KMS-11 (cell line): ENCODE data around the gene AHRR.

Experiments
- H2AFZ ChIP-seq: fragments of 200-600 bp; sonication (generic); 2 replicates; pipeline ENCODE4 v1.6.1; 2016; ENCODE audit warnings: antibody characterized with exemption, mixed run types, low read depth
- H3K27ac ChIP-seq: fragments of 200-600 bp; sonication (generic); 2 replicates; pipeline ENCODE4 v1.6.1; 2016; ENCODE audit warnings: mild to moderate bottlenecking, mixed run types
- H3K27me3 ChIP-seq: fragments of 200-600 bp; sonication (generic); 2 replicates; pipeline ENCODE4 v1.6.1; 2017; ENCODE audit warnings: mild to moderate bottlenecking, low read depth, mixed run types, moderate library complexity; ENCODE audit not compliant: insufficient read depth
- H3K36me3 ChIP-seq: fragments of 200-600 bp; sonication (generic); 2 replicates; pipeline ENCODE4 v1.6.1; 2017; ENCODE audit warnings: mild to moderate bottlenecking, mixed run types; ENCODE audit not compliant: insufficient read depth
- H3K4me1 ChIP-seq: fragments of 200-600 bp; sonication (generic); 2 replicates; pipeline ENCODE4 v1.6.1; 2016; ENCODE audit warnings: mild to moderate bottlenecking, low read depth, mixed run types; ENCODE audit not compliant: poor library complexity, severe bottlenecking
- H3K4me2 ChIP-seq: fragments of 200-600 bp; sonication (generic); 2 replicates; pipeline ENCODE4 v1.7.0; 2016; ENCODE audit warnings: mild to moderate bottlenecking, mixed run types
- H3K4me3 ChIP-seq: fragments of 200-600 bp; sonication (generic); IDR thresholded peaks from 2 replicates; pipeline ENCODE4 v1.6.1; 2017; ENCODE audit warnings: low read depth, low read length, mixed read lengths; ENCODE audit not compliant: insufficient read depth
- H3K79me2 ChIP-seq: fragments of 200-600 bp; sonication (generic); 2 replicates; pipeline ENCODE4 v1.6.1; 2016; ENCODE audit warnings: low read depth, mixed run types; ENCODE audit not compliant: insufficient read depth
- H3K9ac ChIP-seq: fragments of 200-600 bp; sonication (generic); 2 replicates; pipeline ENCODE4 v1.6.1; 2016; ENCODE audit warnings: mild to moderate bottlenecking, mixed run types
- H4K20me1 ChIP-seq: fragments of 200-600 bp; sonication (generic); 2 replicates; pipeline ENCODE4 v1.6.1; 2016; ENCODE audit warnings: mild to moderate bottlenecking, mixed run types; ENCODE audit not compliant: insufficient read depth
- TF ChIP-seq, protein P1 (sequence below): fragments of 200-600 bp; sonication (generic); conservative IDR thresholded peaks from 2 replicates; pipeline ENCODE4 v1.6.1; 2017; ENCODE audit warnings: low read depth, mild to moderate bottlenecking, antibody characterized with exemption, low read length, moderate library complexity, mixed read lengths

The AHRR gene

GRCh38 chr5:440401-441201, 119.1 kb downstream of the AHRR start:
- no peak overlapping the region for H3K4me2 ChIP-seq
- H4K20me1 ChIP-seq: no peaks in the 10 kb centered on the region
- H3K4me1 ChIP-seq: peaks cover 17% of the 10 kb centered on the region
- no peaks in the 10 kb centered on the region for H3K27me3 ChIP-seq
- H3K9ac ChIP-seq: no peak overlapping the region
- no peak overlapping the region for H2AFZ ChIP-seq
- TF ChIP-seq, protein P1, sequence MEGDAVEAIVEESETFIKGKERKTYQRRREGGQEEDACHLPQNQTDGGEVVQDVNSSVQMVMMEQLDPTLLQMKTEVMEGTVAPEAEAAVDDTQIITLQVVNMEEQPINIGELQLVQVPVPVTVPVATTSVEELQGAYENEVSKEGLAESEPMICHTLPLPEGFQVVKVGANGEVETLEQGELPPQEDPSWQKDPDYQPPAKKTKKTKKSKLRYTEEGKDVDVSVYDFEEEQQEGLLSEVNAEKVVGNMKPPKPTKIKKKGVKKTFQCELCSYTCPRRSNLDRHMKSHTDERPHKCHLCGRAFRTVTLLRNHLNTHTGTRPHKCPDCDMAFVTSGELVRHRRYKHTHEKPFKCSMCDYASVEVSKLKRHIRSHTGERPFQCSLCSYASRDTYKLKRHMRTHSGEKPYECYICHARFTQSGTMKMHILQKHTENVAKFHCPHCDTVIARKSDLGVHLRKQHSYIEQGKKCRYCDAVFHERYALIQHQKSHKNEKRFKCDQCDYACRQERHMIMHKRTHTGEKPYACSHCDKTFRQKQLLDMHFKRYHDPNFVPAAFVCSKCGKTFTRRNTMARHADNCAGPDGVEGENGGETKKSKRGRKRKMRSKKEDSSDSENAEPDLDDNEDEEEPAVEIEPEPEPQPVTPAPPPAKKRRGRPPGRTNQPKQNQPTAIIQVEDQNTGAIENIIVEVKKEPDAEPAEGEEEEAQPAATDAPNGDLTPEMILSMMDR: no peak
- H3K36me3 ChIP-seq: no peaks in the 10 kb centered on the region
- no peak overlapping the region for H3K27ac ChIP-seq
- H3K4me3 ChIP-seq: no peak overlapping the region
- peaks cover 20% of the 10 kb centered on the region for H3K79me2 ChIP-seq

- Histone ChIP-seq H3K4me1 (peaks cover 17% of the 10 kb centered on the region), H3K4me3 (no peak overlapping the region), H3K4me2 (peak overlapping the region; percentile 82), H3K36me3 (no peaks in the 10 kb centered on the region; the same call in 1 of the 2 replicates), H3K27me3 (no peaks in the 10 kb centered on the region), H2AFZ (peak overlapping the region; percentile 47; the same call in 1 of the 2 replicates), H3K9ac (no peak overlapping the region), H4K20me1 (no peaks in the 10 kb centered on the region), H3K27ac (no peak overlapping the region), H3K79me2 (peaks cover 20% of the 10 kb centered on the region)
- TF ChIP-seq, protein P1: no peak
Measured at GRCh38 chr5:441996-442334, 120.5 kb downstream of the AHRR start.

DNA sequence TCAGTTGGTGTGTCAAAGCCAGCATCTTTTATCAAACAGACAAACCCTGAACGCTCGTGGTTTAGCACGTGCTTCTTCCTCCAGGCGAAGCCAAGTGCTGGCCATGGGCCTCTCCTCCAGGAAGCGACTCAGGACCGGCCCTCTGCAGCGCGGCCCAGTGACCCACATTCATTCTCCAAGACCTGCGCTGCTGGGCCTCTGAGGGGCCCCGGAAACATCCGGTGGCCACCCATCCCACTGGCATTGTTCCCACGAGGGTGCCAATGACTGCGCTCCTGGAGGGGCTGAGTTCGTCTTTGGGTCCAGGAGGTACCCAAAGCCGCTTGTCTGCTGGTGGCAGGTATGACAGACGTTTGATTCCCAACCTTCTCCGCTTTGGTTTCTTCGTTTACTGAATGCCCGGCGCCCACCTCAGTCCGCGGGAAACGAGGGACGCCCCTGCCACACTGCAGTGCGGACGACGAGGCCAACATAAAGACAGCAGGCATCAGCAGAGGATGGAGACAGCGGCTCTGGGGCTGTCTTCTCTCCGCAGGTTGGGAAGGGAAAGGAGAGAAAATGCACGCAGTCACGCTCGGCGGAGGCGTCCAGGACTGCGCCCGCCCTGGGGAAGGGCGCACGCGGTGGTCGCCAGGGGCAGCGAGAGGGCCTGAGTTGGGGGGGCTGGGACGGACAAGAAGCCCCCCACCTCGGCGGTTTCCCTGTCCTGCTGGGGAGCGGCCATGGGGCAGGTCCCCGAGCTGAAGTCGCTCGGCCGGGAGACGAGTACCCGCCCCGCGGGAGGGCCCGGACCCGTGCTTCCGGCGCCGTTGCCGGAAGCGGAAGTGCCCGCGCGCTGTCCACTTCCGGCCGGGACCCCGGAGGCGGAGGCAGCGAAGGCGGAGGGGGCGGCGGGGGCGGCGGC, 121.1 kb downstream of the AHRR start, which contains the start of gene EXOC3:
Gene EXOC3, plus strand, starts transcription at position 842 of the 904 bp plus-strand sequence. CDS start 3,030 bp downstream, outside the sequence.
- Histone ChIP-seq H3K79me2 (peaks cover 20% of the 10 kb centered on the region), H3K4me1 (peaks cover 17% of the 10 kb centered on the region), H3K4me3 (no peak within 1 kb of the TSS), H3K9ac (peak within 1 kb of the TSS; percentile 73), H3K4me2 (peak within 1 kb of the TSS; percentile 98), H3K36me3 (no peaks in the 10 kb centered on the region; the same call in 1 of the 2 replicates), H2AFZ (peak within 1 kb of the TSS; percentile 47), H4K20me1 (no peaks in the 10 kb centered on the region), H3K27ac (peak within 1 kb of the TSS; percentile 54; the same call in 1 of the 2 replicates), H3K27me3 (no peaks in the 10 kb centered on the region)
- TF ChIP-seq, protein P1: no peak

- no peaks in the 10 kb centered on the region; the same call in 1 of the 2 replicates for H3K36me3 ChIP-seq
- no peak overlapping the region for H3K27ac ChIP-seq
- peak overlapping the region; percentile 73 for H3K9ac ChIP-seq
- TF ChIP-seq, protein P1: no peak
- H4K20me1 ChIP-seq: no peaks in the 10 kb centered on the region
- H3K4me1 ChIP-seq: peaks cover 17% of the 10 kb centered on the region
- H2AFZ ChIP-seq: peak overlapping the region; percentile 32; the same call in 1 of the 2 replicates
- peak overlapping the region; percentile 98 for H3K4me2 ChIP-seq
- no peak overlapping the region for H3K4me3 ChIP-seq
- no peaks in the 10 kb centered on the region for H3K27me3 ChIP-seq
- H3K79me2 ChIP-seq: peaks cover 20% of the 10 kb centered on the region
Measured at GRCh38 chr5:443239-444151, 122.0 kb downstream of the AHRR start.
